Spleen (tissue), 11 donors: ENCODE results near the gene STYX. TPM values are rescaled to one million over a fixed set of nuclear protein-coding genes. Genes with fewer than 3 reads are reported as not detected.
A peak's percentile ranks its signal among the peaks of the same experiment; 100 is the strongest.

Source experiments
- DNase-seq: peaks from one replicate; pipeline ENCODE4 v3.0.0-alpha.2; 2020
- H3K27ac ChIP-seq, 8 donors: fragments of 200-600 bp; sonication (generic) in 7 of 8; 1 replicate in 4 of 8; 2 replicates in 4 of 8; pipeline versions ENCODE4 v1.5.0 to v1.8.0; 2016 to 2021; ENCODE audit warnings: inconsistent platforms in 4 of 8, mild to moderate bottlenecking in 4 of 8, moderate library complexity in 1 of 8
- H3K27me3 ChIP-seq, 7 donors: fragments of 200-600 bp; sonication (generic) in 6 of 7; replicated peaks in 1 of 7; 1 replicate in 4 of 7; 2 replicates in 3 of 7; pipeline versions ENCODE4 v1.5.0 to v1.8.0; 2016 to 2021; ENCODE audit warnings: inconsistent platforms in 3 of 7, mild to moderate bottlenecking in 1 of 7
- H3K36me3 ChIP-seq, 6 donors: fragments of 200-600 bp; sonication (generic) in 5 of 6; 1 replicate in 4 of 6; 2 replicates in 2 of 6; pipeline versions ENCODE4 v1.5.0 to v1.8.0; 2016 to 2021; ENCODE audit warnings: inconsistent platforms in 2 of 6
- H3K4me1 ChIP-seq, 6 donors: fragments of 200-600 bp; sonication (generic) in 5 of 6; 1 replicate in 3 of 6; 2 replicates in 3 of 6; pipeline versions ENCODE4 v1.5.0 to v1.8.0; 2016 to 2021; ENCODE audit warnings: inconsistent platforms in 3 of 6
- H3K4me3 ChIP-seq, 8 donors: fragments of 200-600 bp; sonication (generic) in 7 of 8; 1 replicate in 4 of 8; 2 replicates in 4 of 8; pipeline versions ENCODE4 v1.5.0 to v1.8.0; 2016 to 2021; ENCODE audit warnings: inconsistent platforms in 4 of 8, mild to moderate bottlenecking in 4 of 8, moderate library complexity in 2 of 8
- H3K9me3 ChIP-seq, 8 donors: fragments of 200-600 bp; sonication (generic) in 7 of 8; 1 replicate in 4 of 8; 2 replicates in 4 of 8; pipeline versions ENCODE4 v1.5.0 to v1.8.0; 2016 to 2021; ENCODE audit warnings: inconsistent platforms in 4 of 8
- CTCF ChIP-seq, 11 experiments: fragments of 200-600 bp in 7 of 11; fragments of 450-650 bp in 4 of 11; sonication (generic) in 4 of 11; IDR thresholded peaks in 8 of 11; conservative IDR thresholded peaks in 3 of 11; 1 replicate in 7 of 11; 2 replicates in 4 of 11; pipeline versions ENCODE4 v1.4.0 to v1.8.0; 2016 to 2021; ENCODE audit warnings: antibody characterized with exemption in 11 of 11, inconsistent platforms in 4 of 11, mild to moderate bottlenecking in 1 of 11
- POLR2A ChIP-seq, 3 donors: fragments of 450-650 bp; IDR thresholded peaks; one replicate each; pipeline ENCODE4 v1.5.1; 2017; ENCODE audit warnings: antibody characterized with exemption in 3 of 3, mild to moderate bottlenecking in 1 of 3
- POLR2AphosphoS5 ChIP-seq, 3 donors: sonication (generic); formaldehyde crosslinking; IDR thresholded peaks; one replicate each; pipeline ENCODE4 v1.5.1; 2017; ENCODE audit warnings: antibody characterized with exemption in 3 of 3
- WGBS, 5 donors: extraction: QIAGEN DNeasy Blood & Tissue Kit in 3 of 5; methylation state at CpG; one replicate each; pipeline versions ENCODE4 v1.1.5 to v1.1.7; 2013 to 2018; 5-methylcytosine and 5-hydroxymethylcytosine counted together
- intact Hi-C: fragments of 100-400 bp; cut with DNase I; formaldehyde crosslinking; loops from one replicate; pipeline ENCODE4 v1.15.0; 2023; ENCODE audit warnings: low total_unique reads
- polyA plus RNA-seq, 3 donors: library from polyadenylated mRNA; stranded (reverse); fragments of 200-250 nt; gene quantifications; one replicate each; pipeline ENCODE4 v1.2.1, GENCODE V29; 2013
- total RNA-seq, 7 donors: library from RNA; depleted of rRNA in 3 of 7; stranded (reverse); fragments of >200 nt in 3 of 7; fragmentation: NEBNext Ultra II Directional in 4 of 7; extraction: Animal tissue kit (Norgen Biotek cat#: 25700) in 4 of 7; gene quantifications; one replicate each; pipeline versions ENCODE4 v1.1.0 to v1.2.1, GENCODE V29; 2016 to 2021
- donor health status: healthy with polysubstance abuse.
- donor health status: DM: no; HTN: no; CAD: no; lungs with moderate emphysema.
- donor health status: DM: no; HTN: no; CAD: no.
- donor health status: Bipolar disorder and iron deficiency.
- donor health status: healthy.
- donor health status: DM: no; HTN: no; CAD: no.
- donor health status: DM: yes; HTN: yes; CAD: no.

STYX gene
- total and polyA plus RNA-seq, 10 donors, result 6.6 to 23.1 (median 16.0) TPM

DNA sequence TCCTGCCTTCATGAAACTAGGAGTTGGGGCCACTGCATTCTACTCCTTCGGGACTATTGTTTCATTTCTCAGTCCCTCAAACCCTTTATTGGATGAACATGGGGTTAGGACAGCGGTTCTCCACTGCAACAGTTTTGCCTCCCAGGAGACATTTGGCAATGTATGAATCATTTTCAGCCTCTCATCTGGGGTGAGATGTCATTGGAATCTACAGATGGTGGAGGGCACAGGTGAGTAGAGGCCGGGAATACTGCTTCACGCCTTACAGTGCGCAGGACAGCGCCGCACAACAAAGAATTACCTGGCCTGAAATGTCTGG is 62.1 kb downstream of the STYX start:
- Histone ChIP-seq H3K9me3 (peaks cover 0 to 9% (median 0%) of the 10 kb centered on the region in 8 donors), H3K4me3 (peak overlapping the region in 7 of 8 donors; percentile 70 to 85 (median 78)), H3K27me3 (no peaks in the 10 kb centered on the region), H3K36me3 (no peaks in the 10 kb centered on the region), H3K4me1 (peaks cover 8 to 39% (median 25%) of the 10 kb centered on the region in 6 donors), H3K27ac (peak overlapping the region; percentile 45 to 89 (median 86))
- 82 to 89% (median 88%) methylated on average over 7 of the region's 7 CpGs for WGBS, 5 donors
- TF ChIP-seq CTCF (IDR thresholded peaks at IDR 0.05 in 8 of 11, conservative IDR thresholded peaks at IDR 0.05 in 3 of 11) (no peak), POLR2AphosphoS5 (IDR thresholded peaks at IDR 0.05) (no peak)
- intact Hi-C loops, result no loop called here
- DNase-seq, result no peak

DNA sequence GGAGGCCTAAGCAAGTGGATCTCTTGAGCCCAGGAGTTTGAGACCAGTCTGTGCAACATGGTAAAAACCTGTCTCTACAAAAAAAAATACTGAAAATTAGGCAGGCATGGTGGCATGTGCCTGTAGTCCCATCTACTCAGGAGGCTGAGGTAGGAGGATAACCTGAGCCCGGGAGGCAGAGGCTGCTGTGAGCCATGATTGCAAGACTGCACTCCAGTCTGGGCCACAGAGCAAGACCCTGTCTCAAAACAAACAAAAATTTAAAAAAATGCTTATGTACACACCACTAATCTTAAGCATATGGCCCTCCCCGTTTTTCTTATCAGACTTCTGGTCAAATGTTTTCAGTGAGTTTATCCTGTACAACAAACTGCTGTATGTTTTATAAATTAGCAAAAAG is 63.1 kb downstream of the STYX start:
- intact Hi-C loops, result no loop called here
- Histone ChIP-seq H3K4me3 (no peak overlapping the region), H3K9me3 (peaks cover 0 to 14% (median 0%) of the 10 kb centered on the region in 8 donors), H3K36me3 (no peaks in the 10 kb centered on the region), H3K27ac (no peak overlapping the region), H3K4me1 (peaks cover 8 to 37% (median 25%) of the 10 kb centered on the region in 6 donors), H3K27me3 (no peaks in the 10 kb centered on the region)
- no peak for DNase-seq
- TF ChIP-seq CTCF (IDR thresholded peaks at IDR 0.05 in 8 of 11, conservative IDR thresholded peaks at IDR 0.05 in 3 of 11), result no peak
- TF ChIP-seq POLR2AphosphoS5 (IDR thresholded peaks at IDR 0.05), result no peak
- no peak for TF ChIP-seq POLR2A (IDR thresholded peaks at IDR 0.05)
- WGBS, 5 donors, result 78 to 90% (median 87%) methylated on average over 2 of the region's 2 CpGs

GRCh38 chr14:52797653-52798052 is 67.7 kb downstream of the STYX start:
- Histone ChIP-seq H3K27ac (no peak overlapping the region), H3K9me3 (peaks cover 0 to 14% (median 0%) of the 10 kb centered on the region in 8 donors), H3K36me3 (no peaks in the 10 kb centered on the region), H3K4me1 (peaks cover 0 to 10% (median 0%) of the 10 kb centered on the region in 6 donors), H3K4me3 (no peak overlapping the region), H3K27me3 (no peaks in the 10 kb centered on the region)
- intact Hi-C loops, result no loop called here
- no peak for DNase-seq
- WGBS, 5 donors, result 47 to 70% (median 51%) methylated on average over 3 of the region's 3 CpGs
- TF ChIP-seq POLR2A (IDR thresholded peaks at IDR 0.05), result no peak
- TF ChIP-seq POLR2AphosphoS5 (IDR thresholded peaks at IDR 0.05), result no peak
- no peak for TF ChIP-seq CTCF (IDR thresholded peaks at IDR 0.05 in 8 of 11, conservative IDR thresholded peaks at IDR 0.05 in 3 of 11)

DNA sequence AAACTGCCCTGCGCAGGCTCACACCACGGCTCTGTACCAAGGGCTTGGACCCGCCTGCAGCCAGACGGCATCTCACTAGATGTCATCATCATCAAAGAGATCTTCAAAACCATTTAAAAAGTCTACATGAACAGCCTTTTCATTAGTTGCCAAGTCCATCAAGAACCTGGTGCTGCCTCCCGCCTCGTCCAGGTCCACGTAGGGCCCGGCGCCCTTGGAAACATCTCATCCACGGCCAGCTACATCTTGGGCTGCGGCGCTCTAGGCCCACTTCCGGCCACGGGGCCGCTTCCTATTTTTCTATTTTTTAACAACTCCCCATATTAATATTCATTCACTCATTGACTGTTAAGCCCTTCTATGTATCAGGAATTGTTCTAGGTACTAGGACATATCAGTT is 68.9 kb downstream of the STYX start:
- no peak overlapping the region for H3K27ac ChIP-seq
- no peaks in the 10 kb centered on the region for H3K36me3 ChIP-seq
- intact Hi-C loops, result no loop called here
- H3K4me3 ChIP-seq, result no peak overlapping the region
- DNase-seq, result no peak
- TF ChIP-seq CTCF (IDR thresholded peaks at IDR 0.05 in 8 of 11, conservative IDR thresholded peaks at IDR 0.05 in 3 of 11) (no peak), POLR2A (IDR thresholded peaks at IDR 0.05) (no peak), POLR2AphosphoS5 (IDR thresholded peaks at IDR 0.05) (no peak)
- 85 to 95% (median 88%) methylated on average over 15 of the region's 15 CpGs for WGBS, 5 donors
- H3K27me3 ChIP-seq, result no peaks in the 10 kb centered on the region
- peaks cover 0 to 14% (median 0%) of the 10 kb centered on the region in 8 donors for H3K9me3 ChIP-seq
- peaks cover 0 to 10% (median 0%) of the 10 kb centered on the region in 6 donors for H3K4me1 ChIP-seq
